Natural killer cell treated with Interleukin-12 subunit alpha and Interleukin-12 subunit beta and Interleukin-15 and Interleukin-18, amount 100 ng/mL, for 72 hours (primary cell): ENCODE results near the gene CD74. TPM values are rescaled to one million over a fixed set of nuclear protein-coding genes. Genes with fewer than 3 reads are reported as not detected.

Experiments
- ATAC-seq, 2 donors: fragments of 150-1000 bp; cut with Tn5 transposase in 1 of 2; sonication (Bioruptor Pico), chemical (Tn5 transposase) in 1 of 2; 2 replicates each; pipeline ENCODE4 v1.10.0; 2021
- DNase-seq: peaks from one replicate; pipeline ENCODE4 v3.0.0; 2022; ENCODE audit warnings: low spot score
- H3K27ac Mint-ChIP-seq, 2 donors: 1 replicate in 1 of 2; 2 replicates in 1 of 2; pipeline ENCODE4 v1.8.0; 2022; ENCODE audit warnings: mixed read lengths in 2 of 2, mild to moderate bottlenecking in 1 of 2, moderate library complexity in 1 of 2
- H3K27me3 Mint-ChIP-seq, 2 donors: 1 replicate in 1 of 2; 2 replicates in 1 of 2; pipeline ENCODE4 v1.8.0; 2022; ENCODE audit warnings: mixed read lengths in 2 of 2
- H3K36me3 Mint-ChIP-seq: one replicate; pipeline ENCODE4 v1.8.0; 2022; ENCODE audit warnings: mixed read lengths
- H3K4me1 Mint-ChIP-seq, 2 donors: 1 replicate in 1 of 2; 2 replicates in 1 of 2; pipeline ENCODE4 v1.8.0; 2022; ENCODE audit warnings: low read depth in 2 of 2, mixed read lengths in 2 of 2, mild to moderate bottlenecking in 1 of 2
- H3K4me3 Mint-ChIP-seq: one replicate; pipeline ENCODE4 v1.8.0; 2022; ENCODE audit warnings: mixed read lengths
- H3K9me3 Mint-ChIP-seq: 2 replicates; pipeline ENCODE4 v1.8.0; 2022; ENCODE audit warnings: mixed read lengths
- total RNA-seq, 2 donors: library from RNA; stranded (reverse); gene quantifications; one replicate each; pipeline ENCODE4 v1.2.3, GENCODE V29; 2022

Gene CD74
- total RNA-seq, 2 donors from 2014 or later: 767 to 771 TPM

GRCh38 chr5:150409638-150410523 is 2.8 kb downstream of the CD74 start:
- H3K4me3 Mint-ChIP-seq: peak overlapping the region; percentile 99
- peaks cover 40 to 45% of the 10 kb centered on the region in 2 donors for H3K4me1 Mint-ChIP-seq
- H3K27ac Mint-ChIP-seq: peak overlapping the region; percentile 95 to 99
- peaks cover 9% of the 10 kb centered on the region for H3K36me3 Mint-ChIP-seq
- no peaks in the 10 kb centered on the region for H3K27me3 Mint-ChIP-seq
- DNase-seq (no peak), ATAC-seq (peak in 1 of 2 donors; percentile 35)
- H3K9me3 Mint-ChIP-seq: no peaks in the 10 kb centered on the region

- Mint-ChIP-seq H3K36me3 (peaks cover 9% of the 10 kb centered on the region), H3K27ac (peak overlapping the region in 1 of 2 donors; percentile 49), H3K27me3 (no peaks in the 10 kb centered on the region), H3K9me3 (no peaks in the 10 kb centered on the region), H3K4me1 (peaks cover 36 to 37% of the 10 kb centered on the region in 2 donors), H3K4me3 (peak overlapping the region; percentile 50)
- DNase-seq (no peak), ATAC-seq (no peak)
These were observed 4.3 kb downstream of the CD74 start for GRCh38 chr5:150408231-150408943.

DNA sequence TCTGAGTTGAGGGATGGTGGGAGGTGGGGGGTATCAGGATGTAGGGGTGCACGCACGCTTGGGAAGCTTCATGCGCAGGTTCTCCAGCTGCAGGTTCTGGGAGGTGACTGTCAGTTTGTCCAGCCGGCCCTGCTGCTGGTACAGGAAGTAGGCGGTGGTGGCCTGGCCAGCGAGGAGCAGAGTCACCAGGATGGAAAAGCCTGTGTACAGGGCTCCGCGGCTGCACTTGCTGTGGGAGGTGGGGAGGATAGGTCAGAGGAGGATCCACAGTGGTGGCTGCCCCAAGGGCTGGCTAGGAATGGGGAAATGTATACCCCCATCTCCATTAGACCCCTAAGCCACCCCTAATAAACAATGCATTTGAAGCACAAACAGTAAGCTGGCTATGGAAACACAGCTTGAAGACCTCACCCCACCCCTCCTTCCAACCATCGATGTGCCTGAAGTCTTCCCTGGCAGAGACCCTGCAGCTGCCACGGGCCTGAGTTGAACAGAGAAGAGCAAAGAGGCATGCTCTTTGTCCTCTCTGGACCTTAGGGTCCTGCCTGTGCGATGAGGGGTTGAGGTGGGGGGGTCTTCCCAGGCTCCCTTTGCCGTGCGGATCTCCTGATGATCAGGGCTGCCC is 5.5 kb downstream of the CD74 start:
- H3K4me1 Mint-ChIP-seq: peaks cover 24 to 27% of the 10 kb centered on the region in 2 donors
- no peaks in the 10 kb centered on the region for H3K27me3 Mint-ChIP-seq
- H3K4me3 Mint-ChIP-seq: no peak overlapping the region
- H3K36me3 Mint-ChIP-seq: peaks cover 10% of the 10 kb centered on the region
- ATAC-seq (no peak), DNase-seq (no peak)
- no peaks in the 10 kb centered on the region for H3K9me3 Mint-ChIP-seq
- no peak overlapping the region for H3K27ac Mint-ChIP-seq

DNA sequence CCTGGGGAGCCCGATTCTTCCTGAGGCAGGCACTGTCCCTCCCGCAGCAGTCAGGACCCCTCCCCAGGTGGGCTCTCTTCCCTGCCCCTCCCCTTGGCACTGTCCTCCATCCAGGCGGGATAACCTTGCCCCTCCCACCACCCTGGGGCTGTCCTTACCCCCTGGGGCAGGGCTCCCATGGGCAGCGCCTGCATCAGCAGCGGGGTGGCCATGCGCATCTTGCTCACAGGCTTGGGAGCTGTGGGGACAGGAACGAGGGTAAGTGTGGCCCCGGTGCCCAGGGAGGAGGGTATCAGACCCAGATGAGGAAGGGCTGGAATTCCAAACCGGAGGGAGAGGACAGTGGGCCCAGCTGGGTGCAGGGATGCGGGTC is 6.0 kb downstream of the CD74 start:
- ATAC-seq (no peak), DNase-seq (no peak)
- Mint-ChIP-seq H3K36me3 (peaks cover 10% of the 10 kb centered on the region), H3K4me3 (no peak overlapping the region), H3K9me3 (no peaks in the 10 kb centered on the region), H3K4me1 (peaks cover 24 to 27% of the 10 kb centered on the region in 2 donors), H3K27ac (peak overlapping the region in 1 of 2 donors; percentile 48), H3K27me3 (no peaks in the 10 kb centered on the region)

DNA sequence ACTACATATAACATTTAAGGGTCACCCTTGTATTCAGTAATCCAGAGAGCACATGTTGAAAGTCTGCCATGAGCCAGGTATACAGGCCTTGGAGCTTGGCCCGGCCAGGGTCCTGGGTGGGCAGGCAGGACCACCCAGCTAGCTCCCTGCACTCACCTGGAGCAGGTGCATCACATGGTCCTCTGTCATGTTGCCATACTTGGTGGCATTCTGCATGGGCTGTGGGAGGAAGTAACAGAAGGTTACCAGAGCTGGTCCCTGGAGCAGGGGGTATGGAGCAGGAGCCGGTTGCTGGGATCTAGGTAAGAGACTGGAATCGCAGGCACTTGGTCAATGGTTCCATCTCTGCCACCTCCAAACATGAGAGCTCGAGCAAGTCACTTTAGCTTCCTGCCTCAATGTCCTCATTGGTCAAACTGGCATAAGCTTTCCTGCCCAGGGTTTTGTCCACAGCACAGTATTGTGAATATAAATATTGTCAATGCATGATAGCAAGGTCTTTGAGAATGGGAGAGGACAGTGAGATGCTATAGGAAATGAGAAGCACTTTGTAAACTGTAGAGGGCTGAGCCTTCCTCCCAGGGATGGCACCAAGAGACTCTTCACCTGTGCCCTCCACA is 6.5 kb downstream of the CD74 start:
- H3K27ac Mint-ChIP-seq: peak overlapping the region in 1 of 2 donors; percentile 48

DNA sequence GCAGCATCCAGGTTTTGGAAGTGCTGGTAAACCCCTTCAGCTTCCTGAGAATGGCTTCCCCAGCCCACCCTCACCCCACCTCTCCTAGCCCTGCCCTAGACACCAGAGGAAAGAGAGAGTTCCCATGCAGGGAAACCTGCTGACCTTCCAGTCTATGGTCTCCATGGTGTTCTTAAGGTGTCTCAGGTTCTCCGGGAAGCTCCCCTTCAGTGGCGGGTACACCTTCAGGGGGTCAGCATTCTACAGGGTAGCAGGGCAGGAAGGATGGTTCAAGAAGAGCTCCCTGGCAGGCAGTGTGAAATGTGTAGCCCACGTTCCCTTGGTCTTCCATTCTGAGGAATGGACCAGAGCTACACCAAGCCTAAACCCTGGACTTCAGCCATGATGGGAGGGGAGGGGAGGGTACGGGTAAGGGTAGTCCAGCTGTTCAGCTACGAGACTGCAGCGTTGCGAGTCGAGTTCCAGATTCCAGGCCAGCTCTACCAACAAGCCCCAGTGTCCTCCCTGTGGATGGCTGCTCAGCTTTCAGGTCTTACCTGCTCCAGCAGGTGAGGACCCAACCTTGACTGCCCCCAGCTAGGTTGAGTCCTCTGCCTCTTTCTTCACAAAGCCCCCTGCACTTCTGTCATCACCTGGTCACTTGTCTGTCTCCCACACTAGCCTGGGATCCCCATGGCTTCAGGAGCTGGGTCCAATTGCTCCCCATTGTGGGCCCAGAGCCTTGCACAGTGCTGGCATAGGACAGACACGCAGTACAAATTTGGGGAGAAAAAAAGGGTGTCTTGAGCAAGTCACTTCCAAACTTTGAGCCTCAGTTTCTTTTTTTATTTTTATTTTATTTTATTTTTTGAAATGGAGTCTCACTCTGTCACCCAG is 7.5 kb downstream of the CD74 start:
- Mint-ChIP-seq H3K9me3 (no peaks in the 10 kb centered on the region), H3K4me1 (peaks cover 19 to 20% of the 10 kb centered on the region in 2 donors), H3K36me3 (peaks cover 14% of the 10 kb centered on the region), H3K27ac (no peak overlapping the region), H3K27me3 (no peaks in the 10 kb centered on the region), H3K4me3 (no peak overlapping the region)
- ATAC-seq (no peak), DNase-seq (no peak)

More for the DNA sequence above, 6.5 kb downstream of the CD74 start:
- ATAC-seq: no peak
- no peaks in the 10 kb centered on the region for H3K27me3 Mint-ChIP-seq
- peaks cover 12% of the 10 kb centered on the region for H3K36me3 Mint-ChIP-seq
- H3K4me3 Mint-ChIP-seq: no peak overlapping the region
- no peaks in the 10 kb centered on the region for H3K9me3 Mint-ChIP-seq
- H3K4me1 Mint-ChIP-seq: peaks cover 23 to 26% of the 10 kb centered on the region in 2 donors
- DNase-seq: no peak

DNA sequence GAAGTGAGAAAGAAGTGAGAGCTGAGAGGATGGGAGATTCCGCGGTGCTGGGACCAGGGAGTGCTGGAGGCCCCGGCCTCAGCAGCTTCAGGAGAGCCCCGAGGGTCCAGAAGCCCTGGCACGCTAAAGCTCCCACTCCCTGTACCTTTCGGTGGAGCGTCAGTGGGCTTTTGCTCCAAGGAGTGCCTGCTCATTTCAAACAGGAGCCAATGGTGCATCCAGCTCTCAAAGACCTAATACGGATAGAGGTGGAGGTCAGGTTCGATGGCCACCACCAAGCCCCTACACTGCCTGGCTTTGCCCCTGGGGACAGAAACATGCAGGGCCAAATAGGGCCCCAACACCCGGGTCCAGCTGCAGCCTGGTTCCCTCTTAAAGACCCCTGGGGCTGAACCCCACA is 8.2 kb downstream of the CD74 start:
- no peak for DNase-seq
- no peak for ATAC-seq
- Mint-ChIP-seq H3K27ac (no peak overlapping the region), H3K4me3 (no peak overlapping the region), H3K4me1 (peaks cover 13 to 14% of the 10 kb centered on the region in 2 donors), H3K9me3 (no peaks in the 10 kb centered on the region), H3K36me3 (peaks cover 14% of the 10 kb centered on the region), H3K27me3 (no peaks in the 10 kb centered on the region)

DNA sequence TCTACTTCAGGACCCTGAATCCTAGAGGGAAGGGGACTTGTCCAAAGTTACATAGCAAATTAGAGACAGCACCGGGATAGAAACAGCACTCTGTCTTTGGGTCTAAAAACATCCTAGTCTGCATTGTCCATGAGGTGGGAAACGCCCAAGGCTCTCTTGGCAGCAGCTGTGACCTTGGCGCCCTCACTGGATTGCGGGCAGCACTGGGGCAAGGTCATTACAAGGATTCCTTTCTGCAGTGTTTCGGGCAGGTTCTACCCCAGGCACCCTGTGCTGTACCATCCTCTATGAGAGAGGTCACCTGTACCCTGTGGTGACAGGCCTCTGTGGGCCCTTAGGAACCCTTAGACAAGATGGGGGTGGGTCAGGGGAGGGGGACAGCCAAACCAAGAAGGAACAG is 8.6 kb downstream of the CD74 start:
- Mint-ChIP-seq H3K27me3 (no peaks in the 10 kb centered on the region), H3K9me3 (no peaks in the 10 kb centered on the region), H3K36me3 (peaks cover 14% of the 10 kb centered on the region), H3K4me1 (peaks cover 13 to 14% of the 10 kb centered on the region in 2 donors), H3K27ac (no peak overlapping the region), H3K4me3 (no peak overlapping the region)
- DNase-seq (no peak), ATAC-seq (no peak)

DNA sequence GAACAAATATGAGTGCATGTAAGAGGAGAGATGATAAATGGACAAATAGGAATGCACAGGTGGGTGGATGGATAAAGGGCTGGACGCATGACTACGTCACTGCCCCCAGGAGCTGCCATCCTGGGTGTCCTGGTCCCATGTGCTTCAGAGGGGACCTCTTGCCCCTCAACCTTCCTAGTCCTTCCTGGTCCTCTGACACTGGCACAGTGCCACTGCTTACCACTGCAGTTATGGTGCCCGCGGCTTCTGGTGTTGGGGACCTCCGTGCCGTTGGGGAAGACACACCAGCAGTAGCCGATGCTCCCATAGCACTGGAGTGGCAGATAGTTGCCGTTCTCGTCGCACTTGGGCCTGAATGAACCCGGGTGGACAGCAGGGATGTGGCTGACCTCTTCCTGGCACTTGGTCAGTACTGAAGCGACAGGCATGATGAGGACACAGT is 9.8 kb downstream of the CD74 start:
- ATAC-seq (no peak), DNase-seq (no peak)
- peaks cover 14% of the 10 kb centered on the region for H3K36me3 Mint-ChIP-seq
- peaks cover 6 to 14% of the 10 kb centered on the region in 2 donors for H3K4me1 Mint-ChIP-seq
- H3K27me3 Mint-ChIP-seq: no peaks in the 10 kb centered on the region
- peak overlapping the region in 1 of 2 donors; percentile 49 for H3K27ac Mint-ChIP-seq
- no peaks in the 10 kb centered on the region for H3K9me3 Mint-ChIP-seq
- H3K4me3 Mint-ChIP-seq: no peak overlapping the region

DNA sequence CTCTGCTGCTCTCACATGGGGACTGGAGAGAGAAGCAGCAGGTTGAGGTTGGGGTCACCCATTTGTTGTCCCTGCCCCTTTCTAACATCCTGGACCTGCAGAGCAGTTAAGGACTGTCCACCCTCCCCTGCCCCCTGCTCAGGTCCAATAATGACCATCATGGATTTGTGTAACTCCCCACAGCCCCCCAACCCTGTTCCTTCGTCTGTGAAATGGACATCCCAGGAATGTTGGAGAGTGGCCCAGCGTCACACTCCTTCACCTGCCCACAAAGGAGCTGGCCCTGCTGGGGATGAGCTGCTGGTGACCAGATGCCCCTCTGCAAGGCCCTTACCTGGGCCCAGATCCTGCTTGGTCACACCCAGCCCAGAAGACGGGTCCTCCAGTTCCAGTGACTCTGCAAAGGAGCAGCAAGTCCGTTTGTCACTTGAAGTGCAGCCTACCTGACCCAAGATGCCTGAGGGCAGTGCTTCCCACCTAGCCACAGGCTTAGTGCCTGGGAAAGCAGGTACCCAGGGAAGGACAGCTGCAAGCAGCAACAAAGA is 10.4 kb downstream of the CD74 start:
- peaks cover 9 to 14% of the 10 kb centered on the region in 2 donors for H3K4me1 Mint-ChIP-seq
- H3K27ac Mint-ChIP-seq: peak overlapping the region in 1 of 2 donors; percentile 49
- H3K27me3 Mint-ChIP-seq: no peaks in the 10 kb centered on the region
- no peak for ATAC-seq
- no peak overlapping the region for H3K4me3 Mint-ChIP-seq
- H3K9me3 Mint-ChIP-seq: no peaks in the 10 kb centered on the region
- peaks cover 14% of the 10 kb centered on the region for H3K36me3 Mint-ChIP-seq
- DNase-seq: no peak

DNA sequence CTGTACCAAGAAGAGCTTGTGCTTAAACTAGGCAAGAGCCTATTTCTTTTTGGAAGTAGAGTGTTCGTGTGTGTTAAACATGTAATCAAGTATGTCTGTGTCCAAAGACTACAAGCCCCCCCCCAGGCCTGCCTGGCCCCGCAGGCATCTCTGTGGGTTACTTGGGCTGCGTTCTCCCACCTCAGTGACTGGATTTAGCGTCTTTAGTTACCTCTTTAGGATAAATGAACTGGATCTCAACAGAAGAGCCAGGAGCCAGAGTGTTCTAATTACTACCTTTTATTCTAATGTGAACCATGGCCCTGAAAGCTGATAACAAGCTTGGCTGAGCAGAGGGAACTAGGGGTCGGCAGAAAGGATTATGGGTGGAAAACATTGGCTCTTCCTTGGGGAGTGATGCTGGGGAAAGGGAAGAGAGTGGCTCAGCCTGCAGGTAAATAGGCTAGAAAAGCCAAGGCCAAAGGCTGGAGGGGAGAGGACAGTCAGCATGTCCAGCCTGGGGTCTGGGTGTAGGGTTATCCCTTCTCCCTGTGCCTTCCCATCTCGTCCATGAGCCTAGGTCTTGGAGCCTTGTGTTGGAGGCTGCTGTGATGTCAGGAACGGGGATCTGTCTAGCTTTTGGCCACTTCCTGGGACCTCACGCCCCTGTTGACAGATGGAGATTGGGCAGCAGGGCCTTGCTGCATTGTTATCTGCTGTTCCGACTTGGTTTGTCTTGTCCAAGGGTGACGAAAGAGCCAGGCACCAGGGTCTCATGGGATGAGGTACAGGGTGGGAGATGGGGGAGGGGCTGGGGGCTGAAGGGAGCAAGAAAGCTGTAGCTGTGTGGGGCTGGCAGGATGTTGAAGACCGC is 11.1 kb downstream of the CD74 start:
- DNase-seq (no peak), ATAC-seq (no peak)
- peaks cover 9 to 14% of the 10 kb centered on the region in 2 donors for H3K4me1 Mint-ChIP-seq
- H3K36me3 Mint-ChIP-seq: peaks cover 14% of the 10 kb centered on the region
- H3K4me3 Mint-ChIP-seq: no peak overlapping the region
- no peaks in the 10 kb centered on the region for H3K9me3 Mint-ChIP-seq
- no peaks in the 10 kb centered on the region for H3K27me3 Mint-ChIP-seq
- H3K27ac Mint-ChIP-seq: peak overlapping the region; percentile 28 to 71

- no peaks in the 10 kb centered on the region for H3K27me3 Mint-ChIP-seq
- ATAC-seq (no peak), DNase-seq (no peak)
- H3K36me3 Mint-ChIP-seq: peaks cover 20% of the 10 kb centered on the region
- no peak overlapping the region for H3K4me3 Mint-ChIP-seq
- H3K9me3 Mint-ChIP-seq: no peaks in the 10 kb centered on the region
- peak overlapping the region; percentile 28 to 71 for H3K27ac Mint-ChIP-seq
- peaks cover 7 to 17% of the 10 kb centered on the region in 2 donors for H3K4me1 Mint-ChIP-seq
These were observed 11.7 kb downstream of the CD74 start for GRCh38 chr5:150401076-150401375.
